HepG2 (cell line): Measurements from ENCODE around the gene OVAAL. TPM values are rescaled to one million over a fixed set of nuclear protein-coding genes. Genes with fewer than 3 reads are reported as not detected.

Source experiments
- ATAC-seq: fragments of 200-7000 bp; cut with Tn5 transposase; 3 replicates; pipeline ENCODE4 v1.9.1; 2020; ENCODE audit warnings: mild to moderate bottlenecking, moderate library complexity
- BruUV-seq: library from RNA; stranded (reverse); fragments of 400-500 nt; replicated peaks from 2 replicates; lab custom pipeline; 2021; lab: Mats Ljungman, UMichigan
- CTCF ChIA-PET: fragments of 300-600 bp; formaldehyde crosslinking; extraction: SDS; loops from one replicate; lab custom pipeline; 2021; ENCODE audit warnings: low total read pairs, inconsistent platforms, low intra/inter-chr PET ratio; lab: Yijun Ruan, JAX
- POLR2A ChIA-PET: fragments of 350-600 bp; sonication (Branson Sonifier 250); formaldehyde crosslinking; loops from one replicate; lab custom pipeline; 2020; ENCODE audit warnings: antibody characterized with exemption, inconsistent platforms; lab: Yijun Ruan, JAX
- DNase-seq: peaks from one replicate; pipeline ENCODE4 v3.0.0-alpha.2; 2015; ENCODE audit warnings: low spot score
- FAIRE-seq: peaks from 3 replicates; lab custom pipeline; 2011; peaks lifted over from hg19 to GRCh38; lab: Jason Lieb, UNC
- H2AFZ ChIP-seq: one replicate; pipeline ENCODE4 v1.6.1; 2011; ENCODE audit warnings: low read length, inconsistent platforms
- H3K27ac ChIP-seq: fragments of 300-600 bp; 3 replicates; pipeline ENCODE4 v1.8.0; 2011; ENCODE audit warnings: mixed run types, mild to moderate bottlenecking, mixed read lengths, low read length, inconsistent platforms; ENCODE audit not compliant: insufficient read depth; ENCODE audit errors: extremely low read length
- H3K27me3 ChIP-seq, 2 experiments: fragments of 200-600 bp in 1 of 2; 2 replicates in 1 of 2; 3 replicates in 1 of 2; pipeline versions ENCODE4 v1.6.0 to v1.8.0; 2011; ENCODE audit warnings: low read length in 2 of 2, mild to moderate bottlenecking in 2 of 2, moderate library complexity in 2 of 2, inconsistent platforms in 1 of 2; ENCODE audit not compliant: insufficient read depth in 2 of 2, control insufficient read depth in 1 of 2
- H3K36me3 ChIP-seq, 2 experiments: fragments of 200-600 bp in 1 of 2; replicated peaks in 1 of 2; 2 replicates in 1 of 2; 3 replicates in 1 of 2; pipeline versions ENCODE4 v1.5.1 to v1.8.0; 2011; ENCODE audit warnings: low read length in 2 of 2, inconsistent platforms in 1 of 2; ENCODE audit not compliant: insufficient read depth in 2 of 2, control insufficient read depth in 1 of 2
- H3K4me1 ChIP-seq: 2 replicates; pipeline ENCODE4 v1.5.1; 2012; ENCODE audit warnings: low read length, inconsistent platforms; ENCODE audit not compliant: insufficient read depth
- H3K4me2 ChIP-seq: 2 replicates; pipeline ENCODE4 v1.6.0; 2011; ENCODE audit warnings: low read depth, low read length, inconsistent platforms
- H3K4me3 ChIP-seq, 3 experiments: fragments of 200-600 bp in 1 of 3; sonication (generic), shearing (Covaris generic) in 1 of 3; replicated peaks in 1 of 3; 2 replicates each; pipeline ENCODE4 v1.5.1; 2011 to 2016; ENCODE audit warnings: low read length in 3 of 3, inconsistent platforms in 2 of 3, low read depth in 2 of 3, mild to moderate bottlenecking in 2 of 3, control low read depth in 1 of 3, mixed read lengths in 1 of 3; ENCODE audit not compliant: insufficient read depth in 1 of 3
- H3K79me2 ChIP-seq: one replicate; pipeline ENCODE4 v1.6.1; 2011; ENCODE audit warnings: low read length, inconsistent platforms; ENCODE audit not compliant: insufficient read depth
- H3K9ac ChIP-seq: 2 replicates; pipeline ENCODE4 v1.6.0; 2011; ENCODE audit warnings: mild to moderate bottlenecking, low read depth, low read length, inconsistent platforms; ENCODE audit not compliant: insufficient read depth
- H3K9me3 ChIP-seq: 2 replicates; pipeline ENCODE4 v1.5.1; 2012; ENCODE audit warnings: mild to moderate bottlenecking, low read length
- H4K20me1 ChIP-seq: 2 replicates; pipeline ENCODE4 v1.6.0; 2011; ENCODE audit warnings: inconsistent platforms, mild to moderate bottlenecking, low read length, moderate library complexity; ENCODE audit not compliant: insufficient read depth
- CTCF ChIP-seq: sonication (generic); formaldehyde crosslinking; IDR thresholded peaks from 2 replicates; pipeline ENCODE4 v1.5.0; 2020; ENCODE audit warnings: mild to moderate bottlenecking, missing genetic modification reagents, moderate library complexity
- GTF2F1 ChIP-seq: fragments of 150-350 bp; IDR thresholded peaks from 2 replicates; pipeline ENCODE4 v1.6.1; 2014; ENCODE audit warnings: low read length
- HNRNPUL1 ChIP-seq: fragments of 200-400 bp; formaldehyde crosslinking; IDR thresholded peaks from 2 replicates; pipeline ENCODE4 v1.6.1; 2017; ENCODE audit warnings: low read depth, mild to moderate bottlenecking, low read length, moderate library complexity
- SNRNP70 ChIP-seq: fragments of 200-400 bp; formaldehyde crosslinking; IDR thresholded peaks from 2 replicates; pipeline ENCODE4 v1.6.1; 2017; ENCODE audit warnings: mild to moderate bottlenecking, low read depth, low read length, moderate library complexity
- TBL1XR1 ChIP-seq: fragments of 150-350 bp; IDR thresholded peaks from 2 replicates; pipeline ENCODE4 v1.6.1; 2014; ENCODE audit warnings: borderline replicate concordance, low read length; ENCODE audit not compliant: partially characterized antibody
- ZNF607 ChIP-seq: sonication (generic); formaldehyde crosslinking; IDR thresholded peaks from 2 replicates; pipeline ENCODE4 v1.5.1; 2020; ENCODE audit warnings: missing genetic modification reagents, mild to moderate bottlenecking, borderline replicate concordance
- WGBS: methylation state at CpG from one replicate; pipeline ENCODE4 v1.1.6; 2017; ENCODE audit warnings: low lambda C conversion rate; 5-methylcytosine and 5-hydroxymethylcytosine counted together
- in situ Hi-C: cut with HindIII; loops from 2 replicates; pipeline ENCODE4 v1.10.0; 2017; ENCODE audit warnings: low pct_unique_long_range_greater_than_20kb; ENCODE audit not compliant: extremely low pct_ligation_motif_present
- intact Hi-C: fragments of 100-400 bp; cut with micrococcal nuclease; formaldehyde crosslinking; loops from one replicate; pipeline ENCODE4 v1.10.0; 2022; ENCODE audit not compliant: unreplicated experiment
- polyA plus RNA-seq, 8 experiments: library from polyadenylated mRNA; depleted of rRNA in 3 of 8; stranded (reverse) in 7 of 8; unstranded in 1 of 8; fragments of >200 nt; fragmentation: Illumina TruSeq in 4 of 8; extraction: Trizol in 4 of 8; gene quantifications; 2 replicates each; pipeline versions ENCODE4 v1.2.1 to v1.2.3, GENCODE V29; 2011 to 2016; ENCODE audit warnings: low read depth in 4 of 8, missing spikeins in 1 of 8, mixed read lengths in 1 of 8; ENCODE audit not compliant: insufficient read depth in 1 of 8
- total RNA-seq, 5 experiments: library from RNA; depleted of rRNA; stranded (reverse); fragments of >200 nt; fragmentation: Illumina TruSeq; extraction: Trizol; gene quantifications; 2 replicates each; pipeline ENCODE4 v1.2.3, GENCODE V29; 2016; ENCODE audit warnings: low read depth in 1 of 5

OVAAL gene
- total and polyA plus RNA-seq, 2 of the 13 experiments (the other 11 are each of a cell fraction or from before 2014, with no cell fraction given) = 0.04 TPM; not detected in 1

GRCh38 chr1:180522213-180522515, 36.6 kb upstream of the OVAAL start (continued):
- TF ChIP-seq CTCF (CRISPR knock-in tag) = peak; percentile 23; the same call in 1 of the 2 replicates

- in situ Hi-C loops = loop anchor here (25.0 kb wide), 1 partner anchor 613 kb away; no protein-coding TSS in a partner anchor
- intact Hi-C loops = no loop called here
- WGBS = 71% methylated on average over 7 of the region's 7 CpGs
- Histone ChIP-seq H3K27ac (no peak overlapping the region), H3K9me3 (no peaks in the 10 kb centered on the region), H3K9ac (no peak overlapping the region), H4K20me1 (no peaks in the 10 kb centered on the region), H3K79me2 (no peaks in the 10 kb centered on the region), H3K4me2 (no peak overlapping the region), H3K4me1 (peaks cover 57% of the 10 kb centered on the region), H3K27me3 (no peaks in the 10 kb centered on the region), H2AFZ (no peak overlapping the region), H3K4me3 (no peak overlapping the region), H3K36me3 (no peaks in the 10 kb centered on the region)
- ChIA-PET POLR2A (no interaction called here), CTCF (no interaction called here)
- DNase-seq (no peak), ATAC-seq (no peak), FAIRE-seq (no peak)
- no TSS peak for BruUV-seq
- TF ChIP-seq HNRNPUL1 (no peak), SNRNP70 (no peak), ZNF607 (CRISPR knock-in tag) (no peak), GTF2F1 (no peak), TBL1XR1 (no peak)
Measured at GRCh38 chr1:180524160-180524914, 34.4 kb upstream of the OVAAL start.
